ENCODE data around the gene ETNPPL.

GRCh38 chr4:108749119-108749518, 13.7 kb downstream of the ETNPPL start:
- no peak for TF ChIP-seq CTCF (IDR thresholded peaks at IDR 0.05)
- no peak for TF ChIP-seq POLR2A (IDR thresholded peaks at IDR 0.05)
